HepG2 (cell line): ENCODE measurements around the gene ZNF318. TPM values are rescaled to one million over a fixed set of nuclear protein-coding genes. Genes with fewer than 3 reads are reported as not detected.

Experiments used
- CREB1 ChIP-seq, 2 experiments: fragments of 450-650 bp in 1 of 2; IDR thresholded peaks; 2 replicates each; pipeline ENCODE4 v1.6.1; 2016 to 2017; ENCODE audit warnings: control low read depth in 1 of 2, mild to moderate bottlenecking in 1 of 2, missing compliant biosample characterization in 1 of 2, missing genetic modification characterization in 1 of 2
- FOXK2 ChIP-seq: fragments of 450-650 bp; IDR thresholded peaks from 2 replicates; pipeline ENCODE4 v1.6.1; 2016
- FOXP1 ChIP-seq, 2 experiments: fragments of 450-650 bp in 1 of 2; IDR thresholded peaks; 2 replicates each; pipeline ENCODE4 v1.6.1; 2017 to 2018; ENCODE audit warnings: antibody characterized with exemption in 1 of 2
- HOXA7 ChIP-seq: sonication (generic); formaldehyde crosslinking; IDR thresholded peaks from 2 replicates; pipeline ENCODE4 v1.8.1; 2022; ENCODE audit warnings: mild to moderate bottlenecking, missing genetic modification reagents, moderate library complexity
- MBD4 ChIP-seq: IDR thresholded peaks from 2 replicates; pipeline ENCODE4 v1.6.1; 2012; ENCODE audit warnings: low read length, inconsistent platforms, borderline replicate concordance
- NCOR1 ChIP-seq: fragments of 200-600 bp; sonication (generic); IDR thresholded peaks from 2 replicates; pipeline ENCODE4 v1.7.0; 2017; ENCODE audit warnings: antibody characterized with exemption, low read length, borderline replicate concordance
- RFXAP ChIP-seq: sonication (generic); formaldehyde crosslinking; IDR thresholded peaks from 2 replicates; pipeline ENCODE4 v1.4.0; 2020; ENCODE audit warnings: missing genetic modification reagents, borderline replicate concordance
- SIN3A ChIP-seq: IDR thresholded peaks from 2 replicates; pipeline ENCODE4 v1.6.1; 2011; ENCODE audit warnings: low read depth, mild to moderate bottlenecking, control low read depth, low read length, borderline replicate concordance
- SRSF1 ChIP-seq: fragments of 200-400 bp; formaldehyde crosslinking; optimal IDR thresholded peaks from 2 replicates; pipeline ENCODE3; 2017; ENCODE audit warnings: mild to moderate bottlenecking, low read depth, low read length, moderate library complexity
- TAF1 ChIP-seq: sonication (generic); formaldehyde crosslinking; IDR thresholded peaks from 2 replicates; pipeline ENCODE4 v1.4.0; 2020; ENCODE audit warnings: missing genetic modification reagents
- TEAD3 ChIP-seq: optimal IDR thresholded peaks from 2 replicates; pipeline ENCODE3; 2016; ENCODE audit warnings: borderline replicate concordance
- ZBTB42 ChIP-seq: sonication (generic); formaldehyde crosslinking; IDR thresholded peaks from 2 replicates; pipeline ENCODE4 v1.5.0; 2020; ENCODE audit warnings: mild to moderate bottlenecking, missing genetic modification reagents
- ZNF383 ChIP-seq: sonication (generic); formaldehyde crosslinking; IDR thresholded peaks from 2 replicates; pipeline ENCODE4 v1.4.0; 2020; ENCODE audit warnings: missing genetic modification reagents, mild to moderate bottlenecking, borderline replicate concordance
- ZNF776 ChIP-seq: sonication (generic); formaldehyde crosslinking; IDR thresholded peaks from 2 replicates; pipeline ENCODE4 v1.4.0; 2020; ENCODE audit warnings: mild to moderate bottlenecking, missing genetic modification reagents
- polyA plus RNA-seq, 8 experiments: library from polyadenylated mRNA; depleted of rRNA in 3 of 8; stranded (reverse) in 7 of 8; unstranded in 1 of 8; fragments of >200 nt; fragmentation: Illumina TruSeq in 4 of 8; extraction: Trizol in 4 of 8; gene quantifications; 2 replicates each; pipeline versions ENCODE4 v1.2.1 to v1.2.3, GENCODE V29; 2011 to 2016; ENCODE audit warnings: low read depth in 4 of 8, missing spikeins in 1 of 8, mixed read lengths in 1 of 8; ENCODE audit not compliant: insufficient read depth in 1 of 8
- total RNA-seq, 5 experiments: library from RNA; depleted of rRNA; stranded (reverse); fragments of >200 nt; fragmentation: Illumina TruSeq; extraction: Trizol; gene quantifications; 2 replicates each; pipeline ENCODE4 v1.2.3, GENCODE V29; 2016; ENCODE audit warnings: low read depth in 1 of 5
- TF ChIP-seq, protein P1 (sequence below): sonication (generic); formaldehyde crosslinking; IDR thresholded peaks from 2 replicates; pipeline ENCODE4 v1.9.0; 2021; ENCODE audit warnings: missing genetic modification reagents, mild to moderate bottlenecking, borderline replicate concordance
- TF ChIP-seq, protein P2 (sequence below): sonication (generic); formaldehyde crosslinking; IDR thresholded peaks from 2 replicates; pipeline ENCODE4 v1.4.0; 2020; ENCODE audit warnings: missing genetic modification reagents
- TF ChIP-seq, protein P3 (sequence below): sonication (generic); formaldehyde crosslinking; IDR thresholded peaks from 2 replicates; pipeline ENCODE4 v1.5.1; 2020; ENCODE audit warnings: missing genetic modification reagents, mild to moderate bottlenecking, borderline replicate concordance
- TF ChIP-seq, protein P4 (sequence below): sonication (generic); formaldehyde crosslinking; IDR thresholded peaks from 2 replicates; pipeline ENCODE4 v1.4.0; 2020; ENCODE audit warnings: missing genetic modification reagents
- TF ChIP-seq, protein P5 (sequence below): sonication (generic); formaldehyde crosslinking; conservative IDR thresholded peaks from 2 replicates; pipeline ENCODE4 v1.8.0; 2022; ENCODE audit warnings: mild to moderate bottlenecking, moderate library complexity, missing genetic modification reagents
- TF ChIP-seq, protein P6 (sequence below): sonication (generic); formaldehyde crosslinking; IDR thresholded peaks from 2 replicates; pipeline ENCODE4 v1.5.1; 2020; ENCODE audit warnings: mild to moderate bottlenecking, missing genetic modification reagents, borderline replicate concordance

ZNF318 gene
- total and polyA plus RNA-seq, 2 of the 13 experiments (the other 11 are each of a cell fraction or from before 2014, with no cell fraction given): 13.0 to 14.5 TPM

DNA sequence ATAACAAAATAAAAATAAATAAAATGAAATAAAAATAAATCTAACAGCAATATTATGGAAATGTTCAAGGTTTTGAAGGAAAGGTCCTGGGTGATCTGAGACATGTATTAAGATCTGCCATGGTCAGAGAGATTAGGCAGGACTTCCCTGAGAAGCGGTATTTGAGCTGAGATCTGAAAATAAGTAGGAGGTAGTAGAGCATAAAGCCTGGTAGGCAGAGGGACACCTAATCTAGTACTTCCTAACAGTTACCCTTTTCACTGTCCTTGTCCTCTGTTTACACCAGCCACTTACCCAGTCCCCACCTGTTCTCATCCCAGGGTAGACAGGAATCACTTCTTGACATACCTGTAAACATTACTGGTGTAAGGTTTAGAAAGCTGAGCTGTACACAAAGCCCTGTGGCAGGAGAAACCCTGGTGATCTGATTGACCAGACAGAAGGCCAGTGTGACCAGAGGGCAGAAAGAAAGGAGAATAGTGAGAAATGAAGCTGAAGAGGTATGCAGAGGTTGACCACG lies 8.3 kb upstream of the ZNF318 start (continued):
- TF ChIP-seq NCOR1: no peak
- TF ChIP-seq, protein P1, sequence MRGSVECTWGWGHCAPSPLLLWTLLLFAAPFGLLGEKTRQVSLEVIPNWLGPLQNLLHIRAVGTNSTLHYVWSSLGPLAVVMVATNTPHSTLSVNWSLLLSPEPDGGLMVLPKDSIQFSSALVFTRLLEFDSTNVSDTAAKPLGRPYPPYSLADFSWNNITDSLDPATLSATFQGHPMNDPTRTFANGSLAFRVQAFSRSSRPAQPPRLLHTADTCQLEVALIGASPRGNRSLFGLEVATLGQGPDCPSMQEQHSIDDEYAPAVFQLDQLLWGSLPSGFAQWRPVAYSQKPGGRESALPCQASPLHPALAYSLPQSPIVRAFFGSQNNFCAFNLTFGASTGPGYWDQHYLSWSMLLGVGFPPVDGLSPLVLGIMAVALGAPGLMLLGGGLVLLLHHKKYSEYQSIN (CRISPR knock-in tag): no peak
- no peak for TF ChIP-seq SRSF1
- no peak for TF ChIP-seq HOXA7
- TF ChIP-seq, protein P2, sequence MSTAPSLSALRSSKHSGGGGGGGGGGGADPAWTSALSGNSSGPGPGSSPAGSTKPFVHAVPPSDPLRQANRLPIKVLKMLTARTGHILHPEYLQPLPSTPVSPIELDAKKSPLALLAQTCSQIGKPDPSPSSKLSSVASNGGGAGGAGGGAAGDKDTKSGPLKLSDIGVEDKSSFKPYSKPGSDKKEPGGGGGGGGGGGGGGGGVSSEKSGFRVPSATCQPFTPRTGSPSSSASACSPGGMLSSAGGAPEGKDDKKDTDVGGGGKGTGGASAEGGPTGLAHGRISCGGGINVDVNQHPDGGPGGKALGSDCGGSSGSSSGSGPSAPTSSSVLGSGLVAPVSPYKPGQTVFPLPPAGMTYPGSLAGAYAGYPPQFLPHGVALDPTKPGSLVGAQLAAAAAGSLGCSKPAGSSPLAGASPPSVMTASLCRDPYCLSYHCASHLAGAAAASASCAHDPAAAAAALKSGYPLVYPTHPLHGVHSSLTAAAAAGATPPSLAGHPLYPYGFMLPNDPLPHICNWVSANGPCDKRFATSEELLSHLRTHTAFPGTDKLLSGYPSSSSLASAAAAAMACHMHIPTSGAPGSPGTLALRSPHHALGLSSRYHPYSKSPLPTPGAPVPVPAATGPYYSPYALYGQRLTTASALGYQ (CRISPR knock-in tag): no peak
- TF ChIP-seq, protein P3, sequence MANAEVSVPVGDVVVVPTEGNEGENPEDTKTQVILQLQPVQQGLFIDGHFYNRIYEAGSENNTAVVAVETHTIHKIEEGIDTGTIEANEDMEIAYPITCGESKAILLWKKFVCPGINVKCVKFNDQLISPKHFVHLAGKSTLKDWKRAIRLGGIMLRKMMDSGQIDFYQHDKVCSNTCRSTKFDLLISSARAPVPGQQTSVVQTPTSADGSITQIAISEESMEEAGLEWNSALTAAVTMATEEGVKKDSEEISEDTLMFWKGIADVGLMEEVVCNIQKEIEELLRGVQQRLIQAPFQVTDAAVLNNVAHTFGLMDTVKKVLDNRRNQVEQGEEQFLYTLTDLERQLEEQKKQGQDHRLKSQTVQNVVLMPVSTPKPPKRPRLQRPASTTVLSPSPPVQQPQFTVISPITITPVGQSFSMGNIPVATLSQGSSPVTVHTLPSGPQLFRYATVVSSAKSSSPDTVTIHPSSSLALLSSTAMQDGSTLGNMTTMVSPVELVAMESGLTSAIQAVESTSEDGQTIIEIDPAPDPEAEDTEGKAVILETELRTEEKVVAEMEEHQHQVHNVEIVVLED: no peak
- TF ChIP-seq ZNF776 (CRISPR knock-in tag): no peak
- TF ChIP-seq CREB1 (IDR thresholded peaks at IDR 0.05): no peak
- TF ChIP-seq CREB1 (CRISPR knock-in tag; IDR thresholded peaks at IDR 0.05): 0 out of 2 replicates have a peak, but pooled peaks have one; percentile 42
- TF ChIP-seq, protein P4, sequence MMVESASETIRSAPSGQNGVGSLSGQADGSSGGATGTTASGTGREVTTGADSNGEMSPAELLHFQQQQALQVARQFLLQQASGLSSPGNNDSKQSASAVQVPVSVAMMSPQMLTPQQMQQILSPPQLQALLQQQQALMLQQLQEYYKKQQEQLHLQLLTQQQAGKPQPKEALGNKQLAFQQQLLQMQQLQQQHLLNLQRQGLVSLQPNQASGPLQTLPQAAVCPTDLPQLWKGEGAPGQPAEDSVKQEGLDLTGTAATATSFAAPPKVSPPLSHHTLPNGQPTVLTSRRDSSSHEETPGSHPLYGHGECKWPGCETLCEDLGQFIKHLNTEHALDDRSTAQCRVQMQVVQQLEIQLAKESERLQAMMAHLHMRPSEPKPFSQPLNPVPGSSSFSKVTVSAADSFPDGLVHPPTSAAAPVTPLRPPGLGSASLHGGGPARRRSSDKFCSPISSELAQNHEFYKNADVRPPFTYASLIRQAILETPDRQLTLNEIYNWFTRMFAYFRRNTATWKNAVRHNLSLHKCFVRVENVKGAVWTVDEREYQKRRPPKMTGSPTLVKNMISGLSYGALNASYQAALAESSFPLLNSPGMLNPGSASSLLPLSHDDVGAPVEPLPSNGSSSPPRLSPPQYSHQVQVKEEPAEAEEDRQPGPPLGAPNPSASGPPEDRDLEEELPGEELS (CRISPR knock-in tag): 0 out of 2 replicates have a peak, but pooled peaks have one; percentile 33
- TF ChIP-seq ZNF383 (CRISPR knock-in tag): no peak
- TF ChIP-seq, protein P5, sequence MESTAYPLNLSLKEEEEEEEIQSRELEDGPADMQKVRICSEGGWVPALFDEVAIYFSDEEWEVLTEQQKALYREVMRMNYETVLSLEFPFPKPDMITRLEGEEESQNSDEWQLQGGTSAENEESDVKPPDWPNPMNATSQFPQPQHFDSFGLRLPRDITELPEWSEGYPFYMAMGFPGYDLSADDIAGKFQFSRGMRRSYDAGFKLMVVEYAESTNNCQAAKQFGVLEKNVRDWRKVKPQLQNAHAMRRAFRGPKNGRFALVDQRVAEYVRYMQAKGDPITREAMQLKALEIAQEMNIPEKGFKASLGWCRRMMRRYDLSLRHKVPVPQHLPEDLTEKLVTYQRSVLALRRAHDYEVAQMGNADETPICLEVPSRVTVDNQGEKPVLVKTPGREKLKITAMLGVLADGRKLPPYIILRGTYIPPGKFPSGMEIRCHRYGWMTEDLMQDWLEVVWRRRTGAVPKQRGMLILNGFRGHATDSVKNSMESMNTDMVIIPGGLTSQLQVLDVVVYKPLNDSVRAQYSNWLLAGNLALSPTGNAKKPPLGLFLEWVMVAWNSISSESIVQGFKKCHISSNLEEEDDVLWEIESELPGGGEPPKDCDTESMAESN (CRISPR knock-in tag): no peak
- TF ChIP-seq, protein P6, sequence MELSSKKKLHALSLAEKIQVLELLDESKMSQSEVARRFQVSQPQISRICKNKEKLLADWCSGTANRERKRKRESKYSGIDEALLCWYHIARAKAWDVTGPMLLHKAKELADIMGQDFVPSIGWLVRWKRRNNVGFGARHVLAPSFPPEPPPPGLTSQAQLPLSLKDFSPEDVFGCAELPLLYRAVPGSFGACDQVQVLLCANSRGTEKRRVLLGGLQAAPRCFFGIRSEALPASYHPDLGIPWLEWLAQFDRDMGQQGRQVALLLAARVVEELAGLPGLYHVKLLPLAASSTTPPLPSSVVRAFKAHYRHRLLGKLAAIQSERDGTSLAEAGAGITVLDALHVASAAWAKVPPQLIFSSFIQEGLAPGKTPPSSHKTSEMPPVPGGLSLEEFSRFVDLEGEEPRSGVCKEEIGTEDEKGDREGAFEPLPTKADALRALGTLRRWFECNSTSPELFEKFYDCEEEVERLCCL (CRISPR knock-in tag): no peak
- no peak for TF ChIP-seq TAF1 (CRISPR knock-in tag)
- peak; percentile 41 for TF ChIP-seq TEAD3 (CRISPR knock-in tag)
- TF ChIP-seq RFXAP (CRISPR knock-in tag): 0 out of 2 replicates have a peak, but pooled peaks have one; percentile 24
- no peak for TF ChIP-seq SIN3A
- TF ChIP-seq ZBTB42 (CRISPR knock-in tag): no peak
- TF ChIP-seq MBD4: no peak
- no peak for TF ChIP-seq FOXP1 (IDR thresholded peaks at IDR 0.05)
- TF ChIP-seq FOXP1 (CRISPR knock-in tag; IDR thresholded peaks at IDR 0.05): peak; percentile 17; the same call in 1 of the 2 replicates
- no peak for TF ChIP-seq FOXK2
